T-helper 1 cell (primary cell): ENCODE data around the gene DGKD.
"Not testable (repeated sequence)": the region's sequence is repeated elsewhere in the genome, so short reads cannot be mapped to it uniquely, and the experiment has no call there.

Source experiments
- DNase-seq, 5 donors: peaks; one replicate each; pipeline ENCODE4 v3.0.0-alpha.2; 2012 to 2020

Gene DGKD

GRCh38 chr2:233387667-233388528 lies 33.6 kb downstream of the DGKD start:
- no peak for DNase-seq

- DNase-seq: no peak
These were observed 35.4 kb downstream of the DGKD start for GRCh38 chr2:233389601-233390125.

- DNase-seq: no peak
These were observed 41.4 kb downstream of the DGKD start for GRCh38 chr2:233395687-233396086.

GRCh38 chr2:233396726-233397665 lies 42.7 kb downstream of the DGKD start:
- not testable (repeated sequence) for DNase-seq

GRCh38 chr2:233399306-233400225 lies 45.3 kb downstream of the DGKD start:
- peak in 1 of 5 donors; percentile 18 for DNase-seq

- DNase-seq: no peak
These were observed 46.0 kb downstream of the DGKD start for GRCh38 chr2:233400341-233400740.

GRCh38 chr2:233400961-233401360 lies 46.7 kb downstream of the DGKD start:
- DNase-seq: no peak

GRCh38 chr2:233402346-233402745 lies 48.1 kb downstream of the DGKD start:
- DNase-seq: no peak

- DNase-seq: no peak
These were observed 48.5 kb downstream of the DGKD start for GRCh38 chr2:233402789-233403188.

GRCh38 chr2:233404222-233404621 lies 49.9 kb downstream of the DGKD start:
- DNase-seq: peak in 4 of 5 donors; percentile 49 to 65 (median 58)

- DNase-seq: no peak
These were observed 52.6 kb downstream of the DGKD start for GRCh38 chr2:233406865-233407264.

GRCh38 chr2:233407771-233408181 lies 53.5 kb downstream of the DGKD start:
- DNase-seq: no peak

GRCh38 chr2:233408366-233409285 lies 54.3 kb downstream of the DGKD start:
- no peak for DNase-seq

GRCh38 chr2:233409286-233409991 lies 55.1 kb downstream of the DGKD start:
- DNase-seq: peak in 1 of 5 donors; percentile 20

GRCh38 chr2:233410196-233410760 lies 56.0 kb downstream of the DGKD start:
- DNase-seq: no peak

GRCh38 chr2:233411162-233411561 lies 56.9 kb downstream of the DGKD start:
- DNase-seq: no peak

- DNase-seq: no peak
These were observed 58.1 kb downstream of the DGKD start for GRCh38 chr2:233412405-233412804.

- DNase-seq: no peak
These were observed 58.8 kb downstream of the DGKD start for GRCh38 chr2:233413046-233413445.

GRCh38 chr2:233413559-233414272 lies 59.4 kb downstream of the DGKD start:
- peak in 1 of 5 donors; percentile 29 for DNase-seq
